ENCODE data around the gene MTUS2. TPM values are rescaled to one million over a fixed set of nuclear protein-coding genes. Genes with fewer than 3 reads are reported as not detected.

The MTUS2 gene
- total and polyA plus RNA-seq, 3 experiments from 2014 or later, result 0.60 TPM; not detected in 2

DNA sequence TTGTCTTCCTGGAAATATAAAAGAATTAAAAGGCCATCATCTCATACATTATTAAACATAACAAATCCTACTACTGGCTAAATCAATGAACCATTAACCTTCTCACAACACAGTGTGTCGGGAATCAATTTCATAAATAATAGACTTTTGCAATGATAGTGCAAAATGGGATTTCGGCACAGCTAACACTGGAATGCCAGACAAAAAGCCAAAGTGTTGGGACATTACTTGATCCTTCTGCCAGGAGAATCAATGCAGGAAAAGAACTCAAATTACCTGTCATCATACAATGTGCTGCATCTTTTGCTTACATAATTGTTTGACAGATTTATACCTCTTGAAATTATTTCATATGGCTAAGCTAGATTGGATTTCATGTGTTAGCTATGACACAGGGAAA lies 334.3 kb downstream of the MTUS2 start:
- H3K4me1 ChIP-seq (ENCODE audit: insufficient read depth, low read length), result no peaks in the 10 kb centered on the region
- H3K9me3 ChIP-seq (ENCODE audit: low read length), result no peaks in the 10 kb centered on the region
- H3K27ac ChIP-seq (ENCODE audit: low read depth, low read length), result no peak overlapping the region
- ChIA-PET POLR2A (no interaction called here), CTCF (no interaction called here)
- no peak overlapping the region for H3K4me3 ChIP-seq (ENCODE audit: low read length)
- Mint-ChIP-seq H3K9me3 (peaks cover 6 to 18% (median 14%) of the 10 kb centered on the region in 5 donors), H3K27me3 (peaks cover 3 to 7% of the 10 kb centered on the region in 2 donors), H3K27ac (no peak overlapping the region), H3K36me3 (peaks cover 0 to 6% (median 0%) of the 10 kb centered on the region in 3 donors), H3K4me1 (no peaks in the 10 kb centered on the region), H3K4me3 (no peak overlapping the region)
- DNase-seq, result no peak
- no peaks in the 10 kb centered on the region for H3K36me3 ChIP-seq (ENCODE audit: insufficient read depth, low read length)
- H3K27me3 ChIP-seq (ENCODE audit: insufficient read depth, low read length, poor library complexity, severe bottlenecking), result no peaks in the 10 kb centered on the region

- Mint-ChIP-seq H3K36me3 (peaks cover 0 to 6% (median 0%) of the 10 kb centered on the region in 3 donors), H3K27ac (no peak overlapping the region), H3K4me1 (no peaks in the 10 kb centered on the region), H3K4me3 (no peak overlapping the region), H3K27me3 (peaks cover 2 to 7% of the 10 kb centered on the region in 2 donors), H3K9me3 (peaks cover 5 to 15% (median 6%) of the 10 kb centered on the region in 5 donors)
- CTCF ChIA-PET, result no interaction called here
- Histone ChIP-seq H3K9me3 (ENCODE audit: low read length) (no peaks in the 10 kb centered on the region), H3K36me3 (ENCODE audit: insufficient read depth, low read length) (no peaks in the 10 kb centered on the region), H3K27me3 (ENCODE audit: insufficient read depth, low read length, poor library complexity, severe bottlenecking) (no peaks in the 10 kb centered on the region), H3K27ac (ENCODE audit: low read depth, low read length) (no peak overlapping the region), H3K4me1 (ENCODE audit: insufficient read depth, low read length) (no peaks in the 10 kb centered on the region), H3K4me3 (ENCODE audit: low read length) (no peak overlapping the region)
- no peak for DNase-seq
- POLR2A ChIA-PET, result no interaction called here
These were observed 336.0 kb downstream of the MTUS2 start for GRCh38 chr13:29156136-29156535.

DNA sequence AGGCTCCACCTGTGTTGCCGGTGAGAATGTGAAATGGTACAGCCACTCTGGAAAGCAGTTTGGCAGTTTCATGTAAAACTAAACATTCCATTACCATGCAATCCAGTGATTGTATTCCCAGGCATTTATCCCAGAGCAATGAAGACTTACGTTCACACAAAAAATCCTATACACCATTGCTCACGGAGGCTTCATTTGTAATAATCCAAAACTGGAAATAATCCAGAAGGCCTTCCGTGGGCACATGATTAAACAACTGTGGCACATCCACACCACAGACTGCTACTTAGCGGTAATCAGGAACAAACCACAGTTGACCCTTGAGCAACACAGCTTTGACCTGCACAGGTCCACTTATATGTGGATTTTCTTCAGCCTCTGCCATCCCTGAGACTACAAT lies 339.7 kb downstream of the MTUS2 start:
- H3K9me3 Mint-ChIP-seq, result no peaks in the 10 kb centered on the region
- H3K27ac Mint-ChIP-seq, result no peak overlapping the region
- no peaks in the 10 kb centered on the region for H3K4me1 ChIP-seq (ENCODE audit: insufficient read depth, low read length)
- H3K36me3 ChIP-seq (ENCODE audit: insufficient read depth, low read length), result no peaks in the 10 kb centered on the region
- POLR2A ChIA-PET, result no interaction called here
- H3K4me1 Mint-ChIP-seq, result no peaks in the 10 kb centered on the region
- no peaks in the 10 kb centered on the region for H3K36me3 Mint-ChIP-seq
- no peaks in the 10 kb centered on the region for H3K9me3 ChIP-seq (ENCODE audit: low read length)
- H3K27ac ChIP-seq (ENCODE audit: low read depth, low read length), result no peak overlapping the region
- H3K27me3 Mint-ChIP-seq, result peaks cover 0 to 4% of the 10 kb centered on the region in 2 donors
- CTCF ChIA-PET, result no interaction called here
- H3K4me3 Mint-ChIP-seq, result no peak overlapping the region
- H3K4me3 ChIP-seq (ENCODE audit: low read length), result no peak overlapping the region
- DNase-seq, result no peak
- H3K27me3 ChIP-seq (ENCODE audit: insufficient read depth, low read length, poor library complexity, severe bottlenecking), result no peaks in the 10 kb centered on the region

DNA sequence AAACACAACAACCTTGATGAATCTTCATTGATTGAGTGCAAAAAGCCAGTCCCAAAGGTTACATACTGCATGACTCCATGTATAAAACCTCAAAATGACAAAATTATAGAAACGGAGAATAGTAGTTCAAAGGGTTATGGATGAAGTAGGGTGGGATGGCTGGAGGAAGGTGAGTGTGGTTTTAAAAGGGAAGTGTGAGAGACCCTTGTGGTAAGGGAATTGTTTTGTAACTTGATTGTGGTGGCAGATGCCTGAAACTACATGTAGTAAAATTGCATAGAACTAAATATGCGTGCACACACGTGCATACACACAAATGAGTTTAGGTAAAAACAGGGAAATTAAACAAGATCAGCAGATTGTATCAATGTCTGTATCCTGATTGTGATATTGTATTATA lies 340.7 kb downstream of the MTUS2 start:
- no peak overlapping the region for H3K4me3 Mint-ChIP-seq
- POLR2A ChIA-PET, result no interaction called here
- DNase-seq, result no peak
- H3K9me3 Mint-ChIP-seq, result peaks cover 0 to 2% (median 0%) of the 10 kb centered on the region in 5 donors
- H3K27ac ChIP-seq (ENCODE audit: low read depth, low read length), result no peak overlapping the region
- CTCF ChIA-PET, result no interaction called here
- no peaks in the 10 kb centered on the region for H3K27me3 Mint-ChIP-seq
- H3K4me3 ChIP-seq (ENCODE audit: low read length), result no peak overlapping the region
- no peaks in the 10 kb centered on the region for H3K27me3 ChIP-seq (ENCODE audit: insufficient read depth, low read length, poor library complexity, severe bottlenecking)
- no peaks in the 10 kb centered on the region for H3K36me3 ChIP-seq (ENCODE audit: insufficient read depth, low read length)
- H3K4me1 ChIP-seq (ENCODE audit: insufficient read depth, low read length), result no peaks in the 10 kb centered on the region
- no peak overlapping the region for H3K27ac Mint-ChIP-seq
- H3K36me3 Mint-ChIP-seq, result no peaks in the 10 kb centered on the region
- no peaks in the 10 kb centered on the region for H3K9me3 ChIP-seq (ENCODE audit: low read length)
- no peaks in the 10 kb centered on the region for H3K4me1 Mint-ChIP-seq

GRCh38 chr13:29161676-29162075 lies 341.5 kb downstream of the MTUS2 start:
- H3K4me3 Mint-ChIP-seq, result no peak overlapping the region

GRCh38 chr13:29162638-29163235 lies 342.6 kb downstream of the MTUS2 start:
- Histone ChIP-seq H3K27me3 (ENCODE audit: insufficient read depth, low read length, poor library complexity, severe bottlenecking) (no peaks in the 10 kb centered on the region), H3K9me3 (ENCODE audit: low read length) (no peaks in the 10 kb centered on the region), H3K4me3 (ENCODE audit: low read length) (no peak overlapping the region), H3K4me1 (ENCODE audit: insufficient read depth, low read length) (no peaks in the 10 kb centered on the region), H3K36me3 (ENCODE audit: insufficient read depth, low read length) (no peaks in the 10 kb centered on the region), H3K27ac (ENCODE audit: low read depth, low read length) (no peak overlapping the region)
- no peak overlapping the region for H3K4me3 Mint-ChIP-seq
- ChIA-PET CTCF (no interaction called here), POLR2A (no interaction called here)
- DNase-seq, result no peak
- H3K27ac Mint-ChIP-seq, result no peak overlapping the region
- no peaks in the 10 kb centered on the region for H3K36me3 Mint-ChIP-seq
- H3K27me3 Mint-ChIP-seq, result no peaks in the 10 kb centered on the region
- H3K9me3 Mint-ChIP-seq, result peaks cover 0 to 2% (median 0%) of the 10 kb centered on the region in 5 donors
- H3K4me1 Mint-ChIP-seq, result no peaks in the 10 kb centered on the region

More at GRCh38 chr13:29161676-29162075, 341.5 kb downstream of the MTUS2 start:
- H3K4me1 ChIP-seq (ENCODE audit: insufficient read depth, low read length), result no peaks in the 10 kb centered on the region
- no peak overlapping the region for H3K27ac ChIP-seq (ENCODE audit: low read depth, low read length)
- no peaks in the 10 kb centered on the region for H3K36me3 ChIP-seq (ENCODE audit: insufficient read depth, low read length)
- ChIA-PET CTCF (no interaction called here), POLR2A (no interaction called here)
- Mint-ChIP-seq H3K36me3 (no peaks in the 10 kb centered on the region), H3K9me3 (peaks cover 0 to 2% (median 0%) of the 10 kb centered on the region in 5 donors), H3K4me1 (no peaks in the 10 kb centered on the region), H3K27me3 (no peaks in the 10 kb centered on the region), H3K27ac (no peak overlapping the region)
- H3K4me3 ChIP-seq (ENCODE audit: low read length), result no peak overlapping the region
- H3K27me3 ChIP-seq (ENCODE audit: insufficient read depth, low read length, poor library complexity, severe bottlenecking), result no peaks in the 10 kb centered on the region
- no peak for DNase-seq
- no peaks in the 10 kb centered on the region for H3K9me3 ChIP-seq (ENCODE audit: low read length)

GRCh38 chr13:29164116-29164515 lies 344.0 kb downstream of the MTUS2 start:
- CTCF ChIA-PET, result no interaction called here
- H3K4me1 ChIP-seq (ENCODE audit: insufficient read depth, low read length), result no peaks in the 10 kb centered on the region
- H3K27me3 ChIP-seq (ENCODE audit: insufficient read depth, low read length, poor library complexity, severe bottlenecking), result no peaks in the 10 kb centered on the region
- H3K4me3 ChIP-seq (ENCODE audit: low read length), result no peak overlapping the region
- no peak overlapping the region for H3K27ac ChIP-seq (ENCODE audit: low read depth, low read length)
- H3K36me3 ChIP-seq (ENCODE audit: insufficient read depth, low read length), result no peaks in the 10 kb centered on the region
- Mint-ChIP-seq H3K27me3 (no peaks in the 10 kb centered on the region), H3K27ac (no peak overlapping the region), H3K4me3 (no peak overlapping the region), H3K36me3 (no peaks in the 10 kb centered on the region), H3K4me1 (no peaks in the 10 kb centered on the region), H3K9me3 (peaks cover 0 to 2% (median 0%) of the 10 kb centered on the region in 5 donors)
- POLR2A ChIA-PET, result no interaction called here
- H3K9me3 ChIP-seq (ENCODE audit: low read length), result no peaks in the 10 kb centered on the region
- no peak for DNase-seq

DNA sequence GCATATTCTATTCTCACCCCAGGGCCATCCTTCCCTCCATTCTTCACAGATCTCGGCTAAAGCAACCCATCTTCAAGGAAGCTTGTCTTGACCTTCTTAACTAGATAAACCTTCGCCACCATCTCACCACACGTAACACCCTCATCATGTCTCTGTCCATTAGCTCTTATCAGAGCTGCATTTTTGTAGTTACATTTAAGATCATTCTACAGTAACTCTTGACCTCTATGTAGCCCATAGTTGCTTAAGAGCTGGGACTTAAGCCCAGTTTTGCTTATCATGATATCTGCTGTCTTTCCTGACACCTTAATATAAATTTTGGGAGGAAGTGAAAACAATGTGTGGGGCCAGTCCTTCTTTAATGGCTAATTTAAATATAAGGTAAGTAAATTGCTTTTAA lies 345.1 kb downstream of the MTUS2 start:
- no peak for DNase-seq
- Mint-ChIP-seq H3K36me3 (no peaks in the 10 kb centered on the region), H3K27me3 (peaks cover 0 to 1% of the 10 kb centered on the region in 2 donors), H3K27ac (no peak overlapping the region), H3K9me3 (peaks cover 0 to 2% (median 0%) of the 10 kb centered on the region in 5 donors), H3K4me3 (no peak overlapping the region), H3K4me1 (no peaks in the 10 kb centered on the region)
- no peaks in the 10 kb centered on the region for H3K9me3 ChIP-seq (ENCODE audit: low read length)
- H3K27ac ChIP-seq (ENCODE audit: low read depth, low read length), result no peak overlapping the region
- H3K4me1 ChIP-seq (ENCODE audit: insufficient read depth, low read length), result no peaks in the 10 kb centered on the region
- ChIA-PET CTCF (no interaction called here), POLR2A (no interaction called here)
- no peak overlapping the region for H3K4me3 ChIP-seq (ENCODE audit: low read length)
- H3K27me3 ChIP-seq (ENCODE audit: insufficient read depth, low read length, poor library complexity, severe bottlenecking), result no peaks in the 10 kb centered on the region
- H3K36me3 ChIP-seq (ENCODE audit: insufficient read depth, low read length), result no peaks in the 10 kb centered on the region

- H3K27ac ChIP-seq (ENCODE audit: low read depth, low read length), result no peak overlapping the region
- no peaks in the 10 kb centered on the region for H3K4me1 ChIP-seq (ENCODE audit: insufficient read depth, low read length)
- no peak for DNase-seq
- no peaks in the 10 kb centered on the region for H3K9me3 ChIP-seq (ENCODE audit: low read length)
- H3K27me3 ChIP-seq (ENCODE audit: insufficient read depth, low read length, poor library complexity, severe bottlenecking), result no peaks in the 10 kb centered on the region
- POLR2A ChIA-PET, result no interaction called here
- no peaks in the 10 kb centered on the region for H3K36me3 ChIP-seq (ENCODE audit: insufficient read depth, low read length)
- CTCF ChIA-PET, result no interaction called here
- peaks cover 0 to 2% (median 0%) of the 10 kb centered on the region in 5 donors for H3K9me3 Mint-ChIP-seq
- no peak overlapping the region for H3K27ac Mint-ChIP-seq
- H3K4me3 ChIP-seq (ENCODE audit: low read length), result no peak overlapping the region
- H3K27me3 Mint-ChIP-seq, result peaks cover 0 to 3% of the 10 kb centered on the region in 2 donors
- H3K4me1 Mint-ChIP-seq, result no peaks in the 10 kb centered on the region
- no peak overlapping the region for H3K4me3 Mint-ChIP-seq
- H3K36me3 Mint-ChIP-seq, result no peaks in the 10 kb centered on the region
These were observed 345.7 kb downstream of the MTUS2 start for GRCh38 chr13:29165840-29166239.
